HL-60 (cell line): ENCODE results near the gene OVOL1.

Source experiments
- DNase-seq, 2 experiments: peaks; one replicate each; pipeline ENCODE4 v3.0.0-alpha.2; 2010 to 2020; ENCODE audit warnings: low read depth in 1 of 2, low spot score in 1 of 2
- H3K27ac ChIP-seq: fragments of 250-450 bp; sonication (Bioruptor Pico); replicated peaks from 2 replicates; pipeline ENCODE4 v1.5.1; 2020; ENCODE audit warnings: mild to moderate bottlenecking, moderate library complexity
- H3K27me3 ChIP-seq: fragments of 250-450 bp; sonication (Bioruptor Pico); 2 replicates; pipeline ENCODE4 v1.5.1; 2021; ENCODE audit warnings: mild to moderate bottlenecking, moderate library complexity; ENCODE audit not compliant: insufficient read depth, poor library complexity, severe bottlenecking
- H3K4me3 ChIP-seq: replicated peaks from 2 replicates; pipeline ENCODE4 v1.5.1; 2011; ENCODE audit warnings: mild to moderate bottlenecking, control low read depth, low read length; ENCODE audit not compliant: insufficient read depth
- CTCF ChIP-seq: IDR thresholded peaks from one replicate; pipeline ENCODE4 v1.5.1; 2011; ENCODE audit warnings: low read length, control low read depth, inconsistent platforms; ENCODE audit not compliant: insufficient read depth
- GABPA ChIP-seq: IDR thresholded peaks from 2 replicates; pipeline ENCODE4 v1.6.1; 2012; ENCODE audit warnings: low read depth
- POLR2AphosphoS5 ChIP-seq: IDR thresholded peaks from 2 replicates; pipeline ENCODE4 v1.6.1; 2012; ENCODE audit warnings: low read depth
- REST ChIP-seq: IDR thresholded peaks from 2 replicates; pipeline ENCODE4 v1.6.1; 2012; ENCODE audit warnings: low read depth; ENCODE audit not compliant: insufficient replicate concordance
- SPI1 ChIP-seq: IDR thresholded peaks from 2 replicates; pipeline ENCODE4 v1.6.1; 2012; ENCODE audit warnings: low read depth, mild to moderate bottlenecking, borderline replicate concordance

OVOL1 gene

GRCh38 chr11:65822776-65823528 lies 36.1 kb downstream of the OVOL1 start:
- Histone ChIP-seq H3K27ac (no peak overlapping the region), H3K4me3 (no peak overlapping the region), H3K27me3 (no peaks in the 10 kb centered on the region)
- TF ChIP-seq GABPA (no peak), POLR2AphosphoS5 (no peak), REST (no peak), SPI1 (no peak), CTCF (no peak)
- no peak for DNase-seq

- DNase-seq, result no peak
Observed at GRCh38 chr11:65826984-65827735, 40.3 kb downstream of the OVOL1 start.

More at GRCh38 chr11:65826984-65827735, 40.3 kb downstream of the OVOL1 start:
- no peaks in the 10 kb centered on the region for H3K27me3 ChIP-seq
- TF ChIP-seq CTCF, result no peak
- no peak for TF ChIP-seq GABPA
- TF ChIP-seq REST, result no peak
- no peak for TF ChIP-seq SPI1
- no peak for TF ChIP-seq POLR2AphosphoS5
- H3K27ac ChIP-seq, result no peak overlapping the region
- H3K4me3 ChIP-seq, result no peak overlapping the region
